ENCODE data around the gene STXBP4.

- TF ChIP-seq ZNF274 (IDR thresholded peaks at IDR 0.05; ENCODE audit: low read depth, low read length), result no peak
- no peak for TF ChIP-seq YY1 (IDR thresholded peaks at IDR 0.05; ENCODE audit: insufficient read depth, insufficient read length)
- no peak for TF ChIP-seq SUZ12 (IDR thresholded peaks at IDR 0.05; ENCODE audit: extremely low read depth, insufficient read depth, insufficient read length)
These were observed 91.2 kb downstream of the STXBP4 start for GRCh38 chr17:55059724-55060123.
